NCI-H446 (cell line): Measurements from ENCODE around the gene HLA-DRB5.
"Not testable (repeated sequence)": the region's sequence is repeated elsewhere in the genome, so short reads cannot be mapped to it uniquely, and the experiment has no call there.

Experiments used
- DNase-seq, 2 experiments: peaks; one replicate each; lab custom pipeline; 2025; lab: John Stamatoyannopoulos, UW

The HLA-DRB5 gene

DNA sequence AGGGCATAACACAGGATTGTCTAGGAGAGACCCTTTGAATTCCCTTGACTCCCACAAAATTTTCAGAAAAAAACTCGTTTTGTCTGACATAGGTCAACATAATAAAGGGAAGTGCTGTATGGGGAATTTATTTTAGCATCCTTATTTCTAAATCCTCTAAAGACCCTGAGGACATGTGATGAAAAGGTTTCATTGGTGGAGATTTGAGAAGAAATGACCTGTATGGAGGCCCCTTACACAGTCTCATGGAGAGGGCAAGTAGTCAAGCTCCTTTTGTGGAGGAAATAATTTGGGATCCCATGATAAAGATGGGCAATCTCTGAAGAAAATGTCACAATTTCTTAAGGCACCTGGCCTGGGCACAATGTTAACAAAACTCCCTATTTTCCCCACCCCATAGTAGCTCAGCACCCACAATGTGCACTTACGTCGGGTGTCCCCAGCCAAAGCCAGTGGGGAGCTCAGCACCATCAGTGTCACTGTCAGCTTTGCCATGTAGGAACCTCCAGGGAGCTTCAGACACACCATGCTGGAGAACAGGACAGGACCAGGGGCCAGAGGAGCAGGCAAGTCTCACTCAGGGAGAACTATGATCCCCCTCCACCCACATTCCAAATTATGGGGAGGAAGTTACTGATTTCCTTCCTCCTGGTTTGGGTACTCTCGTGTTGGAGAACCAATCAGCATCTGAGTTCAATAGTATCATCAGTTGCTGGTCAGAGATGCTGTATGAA is at the start of gene HLA-DRB5:
Gene HLA-DRB5, minus strand, starts transcription at position 591 of the 734 bp plus-strand sequence. Its CDS starts 63 bp downstream, at position 528.
- no peak for DNase-seq

DNA sequence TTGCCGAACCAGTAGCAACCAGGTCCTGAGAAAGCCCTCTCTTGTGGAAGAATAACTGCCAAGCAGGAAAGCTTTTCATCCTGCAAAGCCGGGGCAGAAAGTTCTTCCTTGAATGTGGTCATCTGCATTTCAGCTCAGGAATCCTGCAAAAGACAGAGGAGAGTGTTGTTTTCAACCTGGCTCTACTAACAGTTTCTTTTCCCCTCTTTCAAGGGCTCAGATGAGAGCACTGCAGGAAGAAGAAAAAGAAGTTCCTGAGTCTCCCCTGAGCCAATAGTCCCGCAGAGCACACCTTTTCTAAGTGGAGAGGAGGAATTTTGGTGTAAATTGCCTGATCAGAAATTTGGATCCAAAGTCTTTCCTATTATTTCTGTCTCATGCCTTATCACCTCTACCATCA is 48.9 kb upstream of the HLA-DRB5 start:
- no peak for DNase-seq

DNA sequence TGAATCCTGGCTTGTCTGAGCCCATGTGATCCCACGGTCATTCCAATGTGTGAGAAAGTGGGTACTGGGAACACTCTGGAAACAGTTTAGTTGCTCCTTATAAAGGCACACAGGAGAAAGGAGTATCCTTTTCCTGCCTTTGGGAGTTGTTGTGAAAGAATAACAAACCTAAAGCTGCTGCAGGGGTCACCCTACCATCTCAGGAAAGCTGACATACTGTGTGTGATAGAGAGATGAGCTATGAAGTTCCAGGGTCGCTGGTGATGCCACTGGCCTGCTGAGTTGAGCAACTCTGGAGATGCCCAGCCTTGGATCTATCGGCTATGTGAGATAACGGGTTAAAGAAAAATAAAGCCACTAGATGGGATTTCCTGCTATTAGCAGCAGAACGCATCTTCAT is 47.4 kb upstream of the HLA-DRB5 start:
- not testable (repeated sequence) for DNase-seq

DNA sequence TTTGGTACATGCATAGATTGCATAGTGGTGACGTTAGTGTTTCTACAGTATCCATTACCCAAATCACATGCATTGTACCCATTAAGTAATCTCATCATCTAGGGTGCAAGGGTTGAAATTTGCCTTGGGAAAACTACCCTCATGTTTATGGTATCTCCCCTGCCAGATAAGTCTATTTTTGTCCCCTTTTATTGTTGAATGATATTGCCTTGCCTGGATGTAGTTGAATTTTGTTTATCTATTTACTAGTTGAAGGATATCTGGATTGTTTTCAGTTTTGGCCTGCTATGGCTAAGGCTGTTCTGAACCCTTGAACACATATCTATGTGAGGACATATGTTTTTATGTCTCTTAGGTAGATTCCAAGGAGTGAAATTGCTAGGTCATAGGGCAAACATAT is 46.2 kb upstream of the HLA-DRB5 start:
- DNase-seq: no peak

DNA sequence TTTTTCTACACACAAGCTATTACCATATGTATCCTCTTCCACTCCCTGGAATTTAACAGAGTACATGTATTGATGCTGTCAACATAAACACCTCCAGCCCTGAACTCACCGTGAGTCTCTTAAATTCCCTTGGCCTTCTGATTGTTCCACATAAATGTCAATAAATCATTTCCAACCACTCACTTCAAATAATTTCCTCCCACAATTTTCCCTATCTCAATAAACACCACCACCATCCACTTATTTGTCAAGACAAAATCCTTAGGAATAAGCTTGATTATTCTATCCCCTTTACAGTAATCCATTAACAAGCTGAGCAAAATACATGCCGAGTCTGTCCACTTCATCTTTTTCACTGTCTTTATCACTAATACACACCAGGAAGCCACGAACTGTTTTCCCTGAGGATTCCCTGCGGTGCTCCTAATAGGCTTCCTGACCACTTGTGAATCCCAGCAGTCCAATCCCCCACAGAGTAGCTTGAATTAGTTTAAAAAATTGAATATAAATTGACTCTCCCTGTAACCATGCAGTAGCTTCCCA is 40.3 kb upstream of the HLA-DRB5 start:
- DNase-seq: no peak

DNA sequence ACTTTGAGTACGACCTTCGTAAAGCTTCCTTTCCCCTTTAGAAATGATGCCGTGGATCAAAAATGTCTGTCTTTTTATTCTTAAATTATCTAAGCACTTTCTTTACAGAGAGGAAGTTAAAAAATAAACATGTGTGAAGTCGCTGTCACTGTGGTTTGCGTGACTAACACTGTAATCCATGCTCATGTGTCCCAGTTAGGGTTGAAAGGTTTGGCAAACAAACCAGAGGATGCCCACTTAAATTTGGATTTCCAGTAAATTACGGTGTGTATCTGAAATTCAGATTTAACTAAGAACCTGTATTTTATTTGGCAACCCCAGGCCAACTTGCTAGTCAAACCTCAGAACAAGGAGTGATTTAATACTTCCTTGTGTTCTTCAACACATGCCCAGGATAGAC is 38.5 kb upstream of the HLA-DRB5 start:
- DNase-seq: no peak

DNA sequence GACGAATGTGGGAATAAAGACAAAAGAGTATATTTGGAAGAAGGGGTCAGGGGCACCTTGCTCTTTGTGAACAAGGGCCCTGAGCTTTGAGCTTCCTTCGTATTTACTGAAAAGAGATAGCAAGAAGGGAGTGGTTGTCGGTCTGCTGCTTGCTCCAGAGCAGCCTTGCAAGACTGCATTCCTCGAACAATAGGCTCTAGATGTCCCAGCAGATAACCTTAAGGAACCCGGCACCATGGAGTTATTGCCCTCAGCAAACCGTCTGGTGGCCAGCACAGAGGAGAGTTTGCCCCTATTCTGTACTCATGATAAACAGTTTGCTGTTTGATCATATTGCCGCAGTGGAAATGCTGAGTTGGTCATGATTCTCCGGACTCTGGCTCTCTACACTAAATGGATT is 36.9 kb upstream of the HLA-DRB5 start:
- no peak for DNase-seq

DNA sequence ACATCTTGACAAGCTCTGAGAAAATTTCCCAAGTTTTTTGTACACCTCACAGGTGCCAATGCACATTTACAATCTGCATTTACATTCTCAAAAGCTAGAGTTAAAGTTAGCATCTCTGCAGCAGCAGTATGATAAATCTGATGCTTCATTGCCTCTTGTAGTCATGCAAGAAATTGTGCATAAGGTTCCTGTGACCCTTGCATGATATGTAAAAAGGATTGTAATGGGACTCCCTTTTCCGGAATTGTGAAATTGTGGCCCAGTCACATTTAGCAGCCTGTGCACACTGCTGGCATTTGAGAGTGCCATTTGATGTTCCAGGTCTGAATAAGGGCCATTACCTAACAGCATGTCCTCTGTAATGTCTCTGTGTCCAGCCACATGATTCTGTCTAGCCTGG is 35.4 kb upstream of the HLA-DRB5 start:
- DNase-seq: no peak

DNA sequence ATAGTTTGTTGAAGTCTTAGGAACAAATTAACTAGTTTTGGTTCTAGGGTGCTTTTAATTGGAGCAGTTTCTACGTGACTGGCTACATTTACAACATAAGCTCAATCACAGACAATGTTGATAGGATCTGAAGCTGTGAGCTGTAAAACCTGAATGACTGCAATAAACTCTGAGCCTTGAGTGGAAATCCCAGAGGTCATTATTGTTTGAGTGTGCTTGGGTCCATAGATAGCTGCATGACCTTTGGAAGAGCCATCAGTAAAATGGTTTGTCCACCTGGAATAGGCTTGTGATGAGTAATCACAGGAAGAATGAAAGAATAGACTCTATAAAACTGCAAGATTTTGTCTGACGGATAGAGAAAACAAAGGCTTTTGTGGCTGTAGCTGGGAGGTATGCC is 32.9 kb upstream of the HLA-DRB5 start:
- DNase-seq: no peak

DNA sequence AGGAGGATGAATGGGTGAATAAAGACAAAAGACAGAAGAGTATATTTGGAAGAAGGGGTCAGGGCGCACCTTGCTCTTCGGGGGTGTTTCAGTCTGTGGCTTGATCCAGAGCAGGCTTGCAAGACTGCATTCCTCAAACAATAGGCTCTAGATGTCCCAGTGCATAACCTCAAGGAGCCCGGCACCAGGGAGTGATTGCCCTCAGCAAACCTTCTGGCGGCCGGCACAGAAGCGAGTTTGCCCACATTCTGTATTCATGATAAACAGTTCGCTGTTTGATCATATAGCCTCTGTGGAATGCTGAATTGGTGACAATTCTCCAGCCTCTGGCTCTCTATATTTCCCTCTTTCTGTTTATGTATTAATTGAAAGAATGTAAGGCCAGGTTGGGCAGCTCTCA is 29.7 kb upstream of the HLA-DRB5 start:
- DNase-seq: no peak

DNA sequence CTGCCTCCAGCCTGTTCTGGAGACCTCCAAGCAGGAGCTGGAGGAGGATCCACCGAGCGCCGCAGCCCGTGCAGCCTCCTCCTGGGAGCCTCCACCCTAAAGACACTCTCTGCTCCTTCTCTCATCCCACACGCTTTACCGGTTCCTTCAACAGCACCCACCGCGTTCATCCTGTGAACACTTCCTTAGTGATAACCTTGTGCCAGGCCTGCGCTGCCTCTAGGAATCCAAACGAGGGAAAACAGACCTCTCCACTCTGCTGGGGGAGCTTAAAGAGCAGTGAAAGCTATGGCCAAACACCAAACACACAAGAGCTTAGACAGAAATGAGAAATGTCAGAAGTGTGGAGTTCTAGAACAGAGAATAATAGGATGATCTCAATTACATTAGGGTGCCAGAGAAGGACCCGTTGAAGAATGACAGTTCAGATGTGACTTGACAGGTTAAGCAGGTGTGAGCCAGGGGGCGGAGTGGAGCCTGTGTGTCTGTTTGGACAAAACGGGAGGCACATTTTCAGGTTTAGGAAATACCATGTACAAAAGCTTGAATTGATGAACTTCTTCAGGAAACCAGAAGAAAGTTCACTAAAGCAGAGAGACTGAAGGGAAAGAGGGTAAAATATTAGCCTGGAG is 28.5 kb upstream of the HLA-DRB5 start:
- DNase-seq: no peak

DNA sequence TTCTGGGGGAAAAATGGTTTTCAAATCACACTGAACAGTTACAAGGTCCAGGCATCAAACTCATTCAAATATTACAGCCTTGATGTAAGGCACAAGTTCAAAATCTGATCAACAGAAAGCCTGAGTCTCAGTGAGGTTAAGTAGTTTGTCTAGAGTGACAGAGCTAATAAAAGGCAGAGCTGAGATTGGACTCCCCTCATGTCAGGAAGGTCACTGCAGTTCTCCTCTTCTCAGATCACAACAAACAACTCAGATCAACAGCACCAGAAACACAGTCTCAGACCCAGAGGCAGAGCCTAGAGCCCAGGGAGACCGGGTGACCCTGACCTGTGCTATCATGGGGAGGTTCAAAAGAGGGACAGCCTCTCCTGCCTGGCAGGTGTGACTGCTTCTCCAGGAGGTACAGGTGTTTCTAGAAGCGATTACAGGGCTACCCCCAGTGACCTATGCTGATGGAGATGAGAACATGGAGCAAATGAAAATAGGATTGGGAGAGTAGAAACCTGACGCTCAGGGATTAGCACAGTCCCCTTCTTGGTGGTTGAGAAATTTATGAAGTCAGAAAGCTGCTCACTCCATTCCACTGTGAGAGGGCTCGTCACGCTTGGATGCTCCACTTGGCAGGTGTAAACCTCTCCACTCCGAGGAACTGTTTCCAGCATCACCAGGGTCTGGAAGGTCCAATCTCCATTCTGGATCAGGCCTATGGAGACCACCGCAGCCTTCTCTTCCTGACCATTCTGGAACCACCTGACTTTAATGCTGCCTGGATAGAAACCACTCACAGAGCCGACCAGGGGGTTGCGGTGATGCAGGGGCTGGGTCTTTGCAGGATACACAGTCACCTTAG is 24.3 kb upstream of the HLA-DRB5 start:
- no peak for DNase-seq

DNA sequence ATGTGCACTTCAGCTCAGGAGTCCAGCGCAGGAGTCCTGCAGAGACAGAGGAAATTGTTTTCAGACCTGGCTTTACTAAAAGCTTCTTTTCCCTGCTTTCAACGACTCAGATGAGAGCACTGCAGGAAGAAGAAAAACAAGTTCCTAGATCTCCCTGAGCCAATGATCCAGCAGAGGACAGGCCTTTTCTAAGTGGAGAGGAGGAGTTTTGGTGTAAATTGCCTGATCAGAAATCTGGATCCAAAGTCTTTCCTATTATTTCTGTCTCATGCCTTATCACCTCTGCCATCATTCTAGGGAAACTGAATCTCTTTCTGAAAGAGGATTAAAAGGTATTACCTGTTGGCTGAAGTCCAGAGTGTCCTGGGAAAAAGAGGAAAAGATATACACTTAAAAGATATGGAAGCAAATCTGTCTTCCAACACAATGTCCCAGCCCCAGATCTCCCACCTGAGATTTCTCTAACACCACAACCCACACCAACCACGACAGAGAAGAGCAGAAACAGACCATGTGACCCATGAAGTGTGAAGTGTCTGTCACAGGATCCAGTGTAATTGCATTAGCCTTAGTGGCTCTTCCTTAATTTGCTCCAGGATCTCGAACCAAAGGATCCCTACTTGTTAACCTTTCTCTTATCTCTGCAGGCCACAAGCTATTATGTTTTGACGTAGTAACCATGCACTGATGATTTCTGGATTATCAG is 23.1 kb upstream of the HLA-DRB5 start:
- no peak for DNase-seq

DNA sequence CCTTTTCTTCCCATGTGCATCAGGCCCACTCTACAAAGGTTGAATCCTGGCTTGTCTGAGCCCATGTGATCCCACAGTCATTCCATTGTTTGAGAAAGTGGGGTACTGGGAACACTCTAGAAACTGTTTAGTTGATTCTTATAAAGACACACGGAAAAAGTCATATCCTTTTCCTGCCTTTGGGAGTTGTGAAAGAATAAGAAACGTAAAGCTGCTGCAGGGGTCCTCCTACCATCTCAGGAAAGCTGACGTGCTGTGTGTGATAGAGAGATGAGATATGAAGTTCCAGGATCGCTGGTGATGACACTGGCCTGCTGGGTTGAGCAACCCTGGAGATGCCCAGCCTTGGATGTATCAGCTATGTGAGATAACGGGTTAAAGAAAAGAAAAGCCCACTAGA is 21.3 kb upstream of the HLA-DRB5 start:
- DNase-seq: no peak

DNA sequence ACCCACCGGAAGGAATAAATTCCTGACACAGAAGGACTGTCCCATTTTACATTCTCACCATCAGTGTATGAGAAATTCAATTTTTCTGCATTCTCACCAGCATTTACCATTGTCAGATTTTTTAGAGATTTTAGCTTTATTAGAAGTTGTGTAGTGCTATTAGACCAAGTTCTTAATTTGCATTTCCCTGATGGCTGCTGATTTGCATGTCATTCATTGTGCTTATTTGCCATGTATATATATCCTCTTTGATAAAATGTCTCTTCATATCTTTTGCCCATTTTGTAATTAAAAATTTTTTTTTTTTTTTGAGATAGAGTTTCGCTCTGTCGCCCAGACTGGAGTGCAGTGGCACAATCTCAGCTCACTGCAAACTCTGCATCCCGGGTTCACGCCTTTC is 9.8 kb upstream of the HLA-DRB5 start:
- DNase-seq: no peak

DNA sequence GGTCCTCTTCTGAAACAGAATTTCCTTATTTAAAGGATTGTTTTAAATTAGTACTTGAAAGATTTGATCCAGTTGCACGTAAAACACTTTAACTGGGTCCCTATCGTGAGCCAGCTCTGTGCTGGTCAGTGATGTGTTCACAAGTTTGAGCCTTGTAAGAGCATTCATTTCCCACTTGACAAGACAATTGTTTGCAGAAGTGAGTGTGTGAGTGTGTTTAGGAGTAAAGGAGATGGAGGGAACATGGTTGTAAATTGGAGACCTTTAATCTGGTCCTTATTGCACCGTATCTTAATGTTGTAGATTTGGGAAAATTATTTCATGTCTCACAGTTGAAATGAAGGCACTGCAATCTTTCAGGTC is 325 bp upstream of the HLA-DRB5 start:
- DNase-seq: not testable (repeated sequence)

DNA sequence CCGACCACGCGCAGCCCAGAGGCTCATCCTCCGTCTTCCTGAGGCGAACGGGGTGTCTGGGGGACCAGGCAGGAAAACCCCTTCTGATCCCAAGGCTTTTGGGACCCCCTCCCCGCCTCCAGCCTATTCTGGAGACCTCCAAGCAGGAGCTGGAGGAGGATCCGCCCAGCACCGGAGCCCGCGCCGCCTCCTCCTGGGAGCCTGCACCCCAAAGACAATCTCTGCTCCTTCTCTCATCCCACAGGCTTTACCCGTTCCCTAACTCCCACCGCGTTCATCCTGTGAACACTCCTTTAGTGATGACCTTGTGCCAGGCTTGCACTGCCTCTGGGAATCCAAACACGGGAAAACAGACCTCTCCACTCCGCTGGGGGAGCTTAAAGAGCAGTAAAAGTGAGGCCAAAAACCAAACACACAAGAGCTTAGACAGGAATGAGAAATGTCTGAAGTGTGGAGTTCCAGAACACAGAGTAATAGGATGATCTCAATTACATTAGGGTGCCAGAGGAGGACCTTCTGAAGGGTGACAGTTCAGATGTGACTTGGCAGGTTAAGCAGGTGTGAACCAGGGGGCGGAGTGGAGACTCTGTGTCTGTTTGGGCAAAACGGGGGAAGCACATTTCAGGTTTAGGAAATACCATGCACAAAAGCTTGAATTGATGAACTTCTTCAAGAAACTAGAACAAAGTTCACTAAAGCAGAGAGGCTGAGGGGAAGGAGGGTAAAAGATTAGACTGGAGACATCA is 7.6 kb downstream of the HLA-DRB5 start:
- no peak for DNase-seq

DNA sequence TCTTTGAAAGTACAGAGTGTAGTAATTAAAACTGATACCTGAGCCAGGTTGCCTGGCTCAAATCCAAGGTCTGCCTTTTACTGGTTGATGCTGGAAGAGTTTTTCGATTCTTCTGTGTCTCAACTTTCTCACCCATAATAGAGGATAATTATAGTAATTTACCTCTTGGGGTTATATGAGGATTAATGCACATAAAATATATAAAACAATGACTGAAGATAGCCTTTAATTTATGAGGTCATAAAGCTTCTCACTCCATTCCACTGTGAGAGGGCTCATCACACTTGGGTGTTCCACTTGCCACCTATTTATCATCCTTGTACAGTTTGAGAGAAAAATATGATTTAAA is 10.2 kb downstream of the HLA-DRB5 start:
- DNase-seq: no peak

DNA sequence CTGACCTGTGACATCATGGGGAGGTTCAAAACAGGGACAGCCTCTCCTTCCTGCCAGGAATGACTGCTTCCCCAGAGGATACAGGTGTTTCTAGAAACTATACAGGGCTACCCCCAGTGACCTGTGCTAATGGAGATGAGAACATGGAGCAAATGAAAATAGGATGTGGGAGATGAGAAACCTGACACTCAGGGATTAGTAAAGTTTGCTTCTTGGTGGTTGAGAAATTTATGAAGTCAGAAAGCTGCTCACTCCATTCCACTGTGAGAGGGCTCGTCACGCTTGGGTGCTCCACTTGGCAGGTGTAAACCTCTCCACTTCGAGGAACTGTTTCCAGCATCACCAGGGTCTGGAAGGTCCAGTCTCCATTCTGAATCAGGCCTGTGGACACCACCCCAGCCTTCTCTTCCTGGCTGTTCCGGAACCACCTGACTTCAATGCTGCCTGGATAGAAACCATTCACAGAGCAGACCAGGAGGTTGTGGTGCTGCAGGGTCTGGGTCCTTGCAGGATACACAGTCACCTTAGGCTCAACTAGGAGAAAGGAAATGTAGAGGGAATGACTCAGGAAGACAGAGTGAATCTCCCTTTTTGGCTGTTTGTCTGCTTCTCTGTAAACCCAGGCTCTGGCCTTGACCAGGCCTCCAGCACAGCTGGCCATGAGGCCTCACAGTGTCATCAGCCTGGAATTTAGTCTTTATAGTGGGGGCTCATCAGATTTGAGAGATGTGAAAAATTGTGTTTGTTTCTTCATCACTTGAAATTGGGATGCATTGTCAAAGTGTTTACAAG is 10.8 kb downstream of the HLA-DRB5 start:
- DNase-seq: no peak

DNA sequence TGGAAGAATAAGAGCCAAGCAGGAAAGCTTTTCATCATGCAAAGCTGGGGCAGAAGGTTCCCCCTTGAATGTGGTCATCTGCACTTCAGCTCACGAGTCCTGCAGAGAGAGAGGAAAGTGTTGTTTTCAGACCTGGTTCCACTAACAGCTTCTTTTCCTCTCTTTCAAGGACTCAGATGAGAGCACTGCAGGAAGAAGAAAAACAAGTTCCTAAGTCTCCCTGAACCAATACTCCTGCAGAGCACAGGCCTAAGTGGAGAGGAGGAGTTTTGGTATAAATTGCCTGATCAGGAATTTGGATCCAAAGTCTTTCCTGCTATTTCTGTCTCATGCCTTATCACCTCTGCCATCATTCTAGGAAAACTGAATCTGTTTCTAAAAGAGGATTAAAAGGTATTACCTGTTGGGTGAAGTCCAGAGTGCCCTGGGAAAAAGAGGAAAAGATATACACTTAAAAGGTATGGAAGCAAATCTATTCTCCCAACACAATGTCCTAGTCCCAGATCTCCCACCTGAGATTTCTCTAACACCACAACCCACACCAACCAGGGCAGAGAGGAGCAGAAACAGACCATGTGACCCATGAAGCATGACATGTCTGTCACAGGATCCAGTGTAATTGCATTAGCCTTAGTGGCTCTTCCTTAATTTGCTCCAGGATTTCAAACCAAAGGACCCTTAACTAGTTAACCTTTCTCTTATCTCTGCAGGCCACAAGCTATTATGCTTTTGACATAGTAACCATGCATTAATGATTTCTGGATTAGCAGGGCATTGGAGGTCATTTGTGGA is 12.2 kb downstream of the HLA-DRB5 start:
- no peak for DNase-seq
